Testis (tissue), 3 donors: Measurements from ENCODE around the gene STK36. TPM values are rescaled to one million over a fixed set of nuclear protein-coding genes. Genes with fewer than 3 reads are reported as not detected.

Source experiments
- DNase-seq: peaks from one replicate; pipeline ENCODE4 v3.0.0-alpha.2; 2019
- H3K27ac ChIP-seq, 2 donors: fragments of 200-600 bp; sonication (generic); one replicate each; pipeline ENCODE4 v1.5.1; 2019
- H3K27me3 ChIP-seq: fragments of 200-600 bp; sonication (generic); one replicate; pipeline ENCODE4 v1.5.1; 2019
- H3K36me3 ChIP-seq: fragments of 200-600 bp; sonication (generic); one replicate; pipeline ENCODE4 v1.5.1; 2017; ENCODE audit warnings: low read depth; ENCODE audit errors: missing control alignments
- H3K4me1 ChIP-seq: fragments of 200-600 bp; sonication (generic); one replicate; pipeline ENCODE4 v1.5.1; 2019
- H3K4me3 ChIP-seq, 2 donors: fragments of 200-600 bp; sonication (generic); one replicate each; pipeline ENCODE4 v1.5.1; 2017 to 2019
- H3K9me3 ChIP-seq: fragments of 200-600 bp; sonication (generic); one replicate; pipeline ENCODE4 v1.5.1; 2017
- CTCF ChIP-seq, 3 experiments: fragments of 450-650 bp in 2 of 3; fragments of 200-600 bp in 1 of 3; sonication (generic) in 1 of 3; IDR thresholded peaks; one replicate each; pipeline ENCODE4 v1.5.1; 2016 to 2019; ENCODE audit warnings: antibody characterized with exemption in 3 of 3, mild to moderate bottlenecking in 2 of 3, moderate library complexity in 1 of 3
- POLR2A ChIP-seq: fragments of 450-650 bp; IDR thresholded peaks from one replicate; pipeline ENCODE4 v1.6.1; 2017; ENCODE audit warnings: antibody characterized with exemption, mild to moderate bottlenecking, moderate library complexity
- WGBS, 2 donors: methylation state at CpG; one replicate each; pipeline ENCODE4 v1.1.5; 2018; 5-methylcytosine and 5-hydroxymethylcytosine counted together
- intact Hi-C: fragments of 100-400 bp; cut with DNase I; formaldehyde crosslinking; loops from one replicate; pipeline ENCODE4 v1.15.1; 2023; ENCODE audit warnings: low total_unique reads
- polyA plus RNA-seq: library from polyadenylated mRNA; stranded (reverse); fragments of 350-450 nt; fragmentation: Illumina TruSeq; extraction: RNeasy Lipid Tissue Mini Kit (QIAGEN cat#74804); gene quantifications from one replicate; pipeline ENCODE4 v1.2.3, GENCODE V29; 2014; ENCODE audit warnings: low read depth, low replicate concordance; ENCODE audit not compliant: insufficient read depth
- total RNA-seq, 2 donors: library from RNA; depleted of rRNA; stranded (reverse); fragments of >200 nt; gene quantifications; one replicate each; pipeline ENCODE4 v1.2.3, GENCODE V29; 2016

STK36 gene
- total and polyA plus RNA-seq, 3 donors from 2014 or later = 153 to 186 (median 168) TPM

- Histone ChIP-seq H3K9me3 (no peaks in the 10 kb centered on the region), H3K27me3 (no peaks in the 10 kb centered on the region), H3K4me3 (no peak overlapping the region), H3K4me1 (peaks cover 9% of the 10 kb centered on the region), H3K27ac (no peak overlapping the region), H3K36me3 (no peaks in the 10 kb centered on the region)
- TF ChIP-seq CTCF (IDR thresholded peaks at IDR 0.05) = no peak
- no peak for TF ChIP-seq POLR2A
- intact Hi-C loops = no loop called here
- WGBS, 2 donors = 92 to 98% methylated on average over 5 of the region's 5 CpGs
- DNase-seq = no peak
Measured at GRCh38 chr2:218732052-218732760, 60.3 kb downstream of the STK36 start.

- H3K4me1 ChIP-seq = peaks cover 9% of the 10 kb centered on the region
- no peak for DNase-seq
- WGBS, 2 donors = 73 to 79% methylated on average over 2 of the region's 2 CpGs
- H3K4me3 ChIP-seq = no peak overlapping the region
- intact Hi-C loops = no loop called here
- H3K27me3 ChIP-seq = no peaks in the 10 kb centered on the region
- no peaks in the 10 kb centered on the region for H3K36me3 ChIP-seq
- H3K27ac ChIP-seq = no peak overlapping the region
- no peaks in the 10 kb centered on the region for H3K9me3 ChIP-seq
- no peak for TF ChIP-seq CTCF (IDR thresholded peaks at IDR 0.05)
- TF ChIP-seq POLR2A = no peak
Measured at GRCh38 chr2:218732761-218733158, 60.9 kb downstream of the STK36 start.

GRCh38 chr2:218733171-218734021, 61.5 kb downstream of the STK36 start:
- WGBS, 2 donors = 86 to 90% methylated on average over 6 of the region's 6 CpGs
- intact Hi-C loops = no loop called here
- Histone ChIP-seq H3K4me1 (peaks cover 9% of the 10 kb centered on the region), H3K9me3 (no peaks in the 10 kb centered on the region), H3K36me3 (no peaks in the 10 kb centered on the region), H3K27me3 (no peaks in the 10 kb centered on the region), H3K4me3 (no peak overlapping the region), H3K27ac (no peak overlapping the region)
- no peak for TF ChIP-seq CTCF (IDR thresholded peaks at IDR 0.05)
- no peak for TF ChIP-seq POLR2A
- DNase-seq = no peak

- DNase-seq = no peak
- TF ChIP-seq CTCF (IDR thresholded peaks at IDR 0.05) (no peak), POLR2A (no peak)
- Histone ChIP-seq H3K4me3 (no peak overlapping the region), H3K27ac (no peak overlapping the region), H3K4me1 (peaks cover 9% of the 10 kb centered on the region), H3K36me3 (no peaks in the 10 kb centered on the region), H3K27me3 (no peaks in the 10 kb centered on the region), H3K9me3 (no peaks in the 10 kb centered on the region)
- intact Hi-C loops = no loop called here
- 93 to 94% methylated on average over 8 of the region's 8 CpGs for WGBS, 2 donors
Measured at GRCh38 chr2:218734190-218734975, 62.5 kb downstream of the STK36 start.
